ENCODE results near the gene TMEM123.
"Not testable (repeated sequence)": the region's sequence is repeated elsewhere in the genome, so short reads cannot be mapped to it uniquely, and the experiment has no call there.

The TMEM123 gene

GRCh38 chr11:102391549-102392237 is 60.9 kb downstream of the TMEM123 start:
- DNase-seq: no peak

GRCh38 chr11:102390667-102391465 is 61.7 kb downstream of the TMEM123 start:
- DNase-seq: peak; percentile 42

GRCh38 chr11:102389253-102389652 is 63.3 kb downstream of the TMEM123 start:
- no peak for DNase-seq

GRCh38 chr11:102387043-102387781 is 65.4 kb downstream of the TMEM123 start:
- DNase-seq: no peak

GRCh38 chr11:102386136-102386734 is 66.3 kb downstream of the TMEM123 start:
- DNase-seq: no peak

- no peak for DNase-seq
These were observed 67.2 kb downstream of the TMEM123 start for GRCh38 chr11:102385085-102386007.

- DNase-seq: no peak
These were observed 68.0 kb downstream of the TMEM123 start for GRCh38 chr11:102384419-102385079.

GRCh38 chr11:102383839-102384238 is 68.7 kb downstream of the TMEM123 start:
- no peak for DNase-seq

GRCh38 chr11:102382384-102382783 is 70.2 kb downstream of the TMEM123 start:
- no peak for DNase-seq

- DNase-seq: no peak
These were observed 73.7 kb downstream of the TMEM123 start for GRCh38 chr11:102378818-102379217.

GRCh38 chr11:102377891-102378290 is 74.7 kb downstream of the TMEM123 start:
- no peak for DNase-seq

GRCh38 chr11:102375720-102376399 is 76.7 kb downstream of the TMEM123 start:
- DNase-seq: no peak

GRCh38 chr11:102374633-102375424 is 77.7 kb downstream of the TMEM123 start:
- DNase-seq: not testable (repeated sequence)

GRCh38 chr11:102368472-102368871 is 84.1 kb downstream of the TMEM123 start:
- no peak for DNase-seq

GRCh38 chr11:102367364-102367763 is 85.2 kb downstream of the TMEM123 start:
- DNase-seq: no peak

- DNase-seq: no peak
These were observed 87.6 kb downstream of the TMEM123 start for GRCh38 chr11:102364991-102365390.

GRCh38 chr11:102361086-102362031 is 91.2 kb downstream of the TMEM123 start:
- peak; percentile 51 for DNase-seq

- peak; percentile 32 for DNase-seq
These were observed 91.9 kb downstream of the TMEM123 start for GRCh38 chr11:102360681-102361080.

GRCh38 chr11:102359372-102359771 is 93.2 kb downstream of the TMEM123 start:
- no peak for DNase-seq
